Measurements from ENCODE around the gene CDH11.

The CDH11 gene

GRCh38 chr16:64898159-64898558 lies 223.7 kb downstream of the CDH11 start:
- DNase-seq (ENCODE audit: low spot score), result no peak
- TF ChIP-seq CTCF (IDR thresholded peaks at IDR 0.05; ENCODE audit: borderline replicate concordance, control extremely low read depth, extremely low read depth, insufficient read depth, missing control alignments), result no peak
- in situ Hi-C loops (cut with MboI; ENCODE audit: low sequenced_read_pairs, unreplicated experiment), result no loop called here
